ENCODE results near the gene FBXL7.

The FBXL7 gene

DNA sequence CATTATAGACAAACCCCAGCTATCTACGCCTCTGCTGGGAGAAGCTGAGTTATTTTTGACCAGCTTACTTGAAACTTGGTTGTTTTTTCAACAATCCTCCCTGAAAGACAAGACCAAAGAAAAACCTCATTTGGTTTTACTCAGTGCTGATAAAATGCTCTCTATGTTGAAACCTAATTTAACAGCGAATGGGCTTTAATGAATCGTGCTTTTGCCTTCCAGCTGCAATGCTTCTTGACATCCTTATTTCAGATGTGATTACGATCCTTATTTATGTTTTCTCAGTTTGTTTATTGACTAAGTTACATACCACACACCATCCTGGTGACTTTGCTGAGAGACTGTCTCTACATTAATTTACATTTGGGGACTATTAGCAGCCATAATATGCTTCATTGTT is 179.2 kb downstream of the FBXL7 start:
- Histone ChIP-seq H3K27me3 (ENCODE audit: low read depth, low read length) (no peaks in the 10 kb centered on the region), H3K79me2 (ENCODE audit: low read length) (no peaks in the 10 kb centered on the region), H3K4me3 (ENCODE audit: low read length) (no peak overlapping the region), H2AFZ (ENCODE audit: low read depth, low read length) (no peak overlapping the region), H4K20me1 (ENCODE audit: insufficient read depth, low read length) (no peaks in the 10 kb centered on the region), H3K9ac (ENCODE audit: low read length) (no peak overlapping the region), H3K4me1 (ENCODE audit: low read length) (no peaks in the 10 kb centered on the region), H3K36me3 (replicated peaks; ENCODE audit: low read depth, low read length) (no peaks in the 10 kb centered on the region), H3K9me3 (ENCODE audit: insufficient read depth, low read length) (no peaks in the 10 kb centered on the region), H3K27ac (ENCODE audit: low read length) (no peak overlapping the region), H3K4me2 (ENCODE audit: low read length) (no peak overlapping the region)
- TF ChIP-seq EZH2phosphoT487 (IDR thresholded peaks at IDR 0.05; ENCODE audit: low read depth) (no peak), CTCF (IDR thresholded peaks at IDR 0.05; ENCODE audit: low read depth, low read length) (no peak)

GRCh38 chr5:15680455-15680854 is 180.5 kb downstream of the FBXL7 start:
- Histone ChIP-seq H4K20me1 (ENCODE audit: insufficient read depth, low read length) (no peaks in the 10 kb centered on the region), H2AFZ (ENCODE audit: low read depth, low read length) (no peak overlapping the region), H3K27me3 (ENCODE audit: low read depth, low read length) (no peaks in the 10 kb centered on the region), H3K79me2 (ENCODE audit: low read length) (no peaks in the 10 kb centered on the region), H3K36me3 (replicated peaks; ENCODE audit: low read depth, low read length) (no peaks in the 10 kb centered on the region), H3K27ac (ENCODE audit: low read length) (no peak overlapping the region), H3K4me3 (ENCODE audit: low read length) (no peak overlapping the region), H3K9ac (ENCODE audit: low read length) (no peak overlapping the region), H3K4me2 (ENCODE audit: low read length) (no peak overlapping the region), H3K9me3 (ENCODE audit: insufficient read depth, low read length) (no peaks in the 10 kb centered on the region), H3K4me1 (ENCODE audit: low read length) (no peaks in the 10 kb centered on the region)
- TF ChIP-seq EZH2phosphoT487 (IDR thresholded peaks at IDR 0.05; ENCODE audit: low read depth), result no peak
- no peak for TF ChIP-seq CTCF (IDR thresholded peaks at IDR 0.05; ENCODE audit: low read depth, low read length)

DNA sequence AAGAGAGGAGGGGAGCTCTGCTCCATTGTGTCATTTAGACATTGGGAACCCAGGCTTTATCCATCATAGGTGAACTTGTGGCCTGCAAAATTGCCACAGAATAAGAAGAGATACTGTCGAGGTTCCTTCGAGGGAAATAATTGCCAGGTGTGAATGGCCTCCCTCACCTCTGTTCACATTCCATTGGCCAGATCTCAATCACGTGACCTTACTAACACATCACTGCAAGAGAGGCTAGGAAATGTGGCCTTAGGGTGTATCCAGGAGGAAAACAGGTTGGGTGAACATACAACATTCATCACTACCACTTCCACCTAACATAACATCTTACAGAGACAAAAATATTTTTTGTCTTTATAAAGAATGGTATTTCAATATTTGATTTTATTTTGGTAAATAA is 182.1 kb downstream of the FBXL7 start:
- Histone ChIP-seq H4K20me1 (ENCODE audit: insufficient read depth, low read length) (no peaks in the 10 kb centered on the region), H3K79me2 (ENCODE audit: low read length) (no peaks in the 10 kb centered on the region), H3K27me3 (ENCODE audit: low read depth, low read length) (no peaks in the 10 kb centered on the region), H3K36me3 (replicated peaks; ENCODE audit: low read depth, low read length) (no peaks in the 10 kb centered on the region), H3K9me3 (ENCODE audit: insufficient read depth, low read length) (no peaks in the 10 kb centered on the region), H3K4me3 (ENCODE audit: low read length) (no peak overlapping the region), H3K4me1 (ENCODE audit: low read length) (no peaks in the 10 kb centered on the region), H3K9ac (ENCODE audit: low read length) (no peak overlapping the region), H3K4me2 (ENCODE audit: low read length) (no peak overlapping the region), H2AFZ (ENCODE audit: low read depth, low read length) (no peak overlapping the region), H3K27ac (ENCODE audit: low read length) (no peak overlapping the region)
- TF ChIP-seq EZH2phosphoT487 (IDR thresholded peaks at IDR 0.05; ENCODE audit: low read depth) (no peak), CTCF (IDR thresholded peaks at IDR 0.05; ENCODE audit: low read depth, low read length) (no peak)

- no peaks in the 10 kb centered on the region for H3K4me1 ChIP-seq (ENCODE audit: low read length)
- no peaks in the 10 kb centered on the region for H3K36me3 ChIP-seq (replicated peaks; ENCODE audit: low read depth, low read length)
- no peak overlapping the region for H3K9ac ChIP-seq (ENCODE audit: low read length)
- H3K27ac ChIP-seq (ENCODE audit: low read length), result no peak overlapping the region
- no peak overlapping the region for H2AFZ ChIP-seq (ENCODE audit: low read depth, low read length)
- H4K20me1 ChIP-seq (ENCODE audit: insufficient read depth, low read length), result no peaks in the 10 kb centered on the region
- H3K79me2 ChIP-seq (ENCODE audit: low read length), result no peaks in the 10 kb centered on the region
- no peak for TF ChIP-seq EZH2phosphoT487 (IDR thresholded peaks at IDR 0.05; ENCODE audit: low read depth)
- H3K9me3 ChIP-seq (ENCODE audit: insufficient read depth, low read length), result no peaks in the 10 kb centered on the region
- H3K4me2 ChIP-seq (ENCODE audit: low read length), result no peak overlapping the region
- no peaks in the 10 kb centered on the region for H3K27me3 ChIP-seq (ENCODE audit: low read depth, low read length)
- no peak overlapping the region for H3K4me3 ChIP-seq (ENCODE audit: low read length)
Observed at GRCh38 chr5:15682566-15682965, 182.6 kb downstream of the FBXL7 start.

DNA sequence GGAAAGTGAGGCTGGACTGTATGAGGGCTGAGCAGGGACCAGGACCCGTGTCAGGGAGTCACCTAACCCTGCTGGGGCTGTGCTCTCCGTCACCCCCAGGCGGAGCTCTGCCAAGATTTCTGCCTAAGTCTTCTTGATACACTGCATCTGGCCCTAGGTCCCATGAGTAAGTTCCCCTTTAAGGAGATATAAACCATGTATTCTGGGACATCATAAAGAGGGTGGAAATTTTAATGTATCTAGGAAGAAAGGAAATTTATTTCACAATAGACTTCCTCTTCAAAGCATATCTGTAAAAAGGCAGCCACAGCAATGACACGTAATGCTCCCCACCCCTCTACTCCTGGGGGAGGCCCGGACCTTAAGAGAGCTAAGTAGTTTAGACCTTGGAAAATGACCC is 183.4 kb downstream of the FBXL7 start:
- no peaks in the 10 kb centered on the region for H3K27me3 ChIP-seq (ENCODE audit: low read depth, low read length)
- H3K79me2 ChIP-seq (ENCODE audit: low read length), result no peaks in the 10 kb centered on the region
- H3K9ac ChIP-seq (ENCODE audit: low read length), result no peak overlapping the region
- H3K4me3 ChIP-seq (ENCODE audit: low read length), result no peak overlapping the region
- H4K20me1 ChIP-seq (ENCODE audit: insufficient read depth, low read length), result no peaks in the 10 kb centered on the region
- TF ChIP-seq CTCF (IDR thresholded peaks at IDR 0.05; ENCODE audit: low read depth, low read length) (no peak), EZH2phosphoT487 (IDR thresholded peaks at IDR 0.05; ENCODE audit: low read depth) (no peak)
- H3K4me1 ChIP-seq (ENCODE audit: low read length), result no peaks in the 10 kb centered on the region
- no peaks in the 10 kb centered on the region for H3K36me3 ChIP-seq (replicated peaks; ENCODE audit: low read depth, low read length)
- H3K9me3 ChIP-seq (ENCODE audit: insufficient read depth, low read length), result no peaks in the 10 kb centered on the region
- no peak overlapping the region for H3K27ac ChIP-seq (ENCODE audit: low read length)
- H2AFZ ChIP-seq (ENCODE audit: low read depth, low read length), result no peak overlapping the region
- H3K4me2 ChIP-seq (ENCODE audit: low read length), result no peak overlapping the region

All from OCI-LY3 (cell line).